GM12892 (cell line): ENCODE measurements around the gene ASCC3.

Source experiments
- POLR2A ChIP-seq: IDR thresholded peaks from 2 replicates; pipeline ENCODE4 v1.6.1; 2011; ENCODE audit warnings: low read depth, low read length, control low read depth
- POLR2AphosphoS5 ChIP-seq: IDR thresholded peaks from 2 replicates; pipeline ENCODE4 v1.6.1; 2011; ENCODE audit warnings: low read depth, low read length, control low read depth
- TAF1 ChIP-seq: IDR thresholded peaks from 2 replicates; pipeline ENCODE4 v1.6.1; 2011; ENCODE audit warnings: low read depth, mild to moderate bottlenecking, control low read depth, low read length, borderline replicate concordance

- TF ChIP-seq POLR2A (no peak), TAF1 (no peak), POLR2AphosphoS5 (no peak)
Measured at GRCh38 chr6:100577425-100577824, 303.7 kb downstream of the ASCC3 start.
